ENCODE measurements around the gene RASSF8. TPM values are rescaled to one million over a fixed set of nuclear protein-coding genes. Genes with fewer than 3 reads are reported as not detected.

RASSF8 gene
- total RNA-seq, 3 donors from 2014 or later (not counting 1 experiment from before 2014, with no cell fraction given), result 0.35 to 1.3 (median 1.2) TPM

- Histone ChIP-seq H3K27ac (ENCODE audit: low read length) (no peak overlapping the region), H3K36me3 (ENCODE audit: control insufficient read depth, insufficient read depth, low read length) (no peaks in the 10 kb centered on the region), H3K4me1 (ENCODE audit: control insufficient read depth, insufficient read depth, low read length) (peaks cover 12% of the 10 kb centered on the region), H3K4me3 (ENCODE audit: low read length) (peak overlapping the region; percentile 11), H3K9me3 (ENCODE audit: control insufficient read depth, insufficient read depth, low read length) (no peaks in the 10 kb centered on the region), H3K27me3 (ENCODE audit: control insufficient read depth, insufficient read depth, low read length) (peaks cover 9% of the 10 kb centered on the region)
- H3K27ac Mint-ChIP-seq, result no peak overlapping the region
- no peaks in the 10 kb centered on the region for H3K36me3 Mint-ChIP-seq
- H3K4me1 Mint-ChIP-seq, result peaks cover 13% of the 10 kb centered on the region in 2 donors
- no peak for TF ChIP-seq CTCF (IDR thresholded peaks at IDR 0.05)
- under 1% methylated on average over 35 of the region's 38 CpGs for WGBS (ENCODE audit: insufficient coverage)
- DNase-seq, result no peak
- peaks cover 42 to 58% of the 10 kb centered on the region in 2 donors for H3K27me3 Mint-ChIP-seq (ENCODE audit: low read depth in 2 of 2)
- H3K4me3 Mint-ChIP-seq, result peak overlapping the region; percentile 70
- ATAC-seq, result peak in 1 of 3 donors; percentile 22
- intact Hi-C loops (cut with micrococcal nuclease), result no loop called here
- no peaks in the 10 kb centered on the region for H3K9me3 Mint-ChIP-seq
Observed at GRCh38 chr12:25957793-25958427, 572 bp upstream of the RASSF8 start.

GRCh38 chr12:25959071-25959961, 834 bp downstream of the RASSF8 start:
- ATAC-seq, result peak; percentile 11 to 19 (median 16)
- Histone ChIP-seq H3K27me3 (ENCODE audit: control insufficient read depth, insufficient read depth, low read length) (peaks cover 9% of the 10 kb centered on the region), H3K4me3 (ENCODE audit: low read length) (peak overlapping the region; percentile 40), H3K27ac (ENCODE audit: low read length) (no peak overlapping the region), H3K4me1 (ENCODE audit: control insufficient read depth, insufficient read depth, low read length) (peaks cover 12% of the 10 kb centered on the region), H3K36me3 (ENCODE audit: control insufficient read depth, insufficient read depth, low read length) (no peaks in the 10 kb centered on the region), H3K9me3 (ENCODE audit: control insufficient read depth, insufficient read depth, low read length) (no peaks in the 10 kb centered on the region)
- Mint-ChIP-seq H3K27me3 (ENCODE audit: low read depth in 2 of 2) (peaks cover 42 to 65% of the 10 kb centered on the region in 2 donors), H3K4me3 (peak overlapping the region; percentile 88), H3K36me3 (no peaks in the 10 kb centered on the region), H3K27ac (no peak overlapping the region), H3K9me3 (no peaks in the 10 kb centered on the region), H3K4me1 (peaks cover 13% of the 10 kb centered on the region in 2 donors)
- under 1% methylated on average over 51 of the region's 57 CpGs for WGBS (ENCODE audit: insufficient coverage)
- no peak for DNase-seq
- intact Hi-C loops (cut with micrococcal nuclease), result no loop called here
- no peak for TF ChIP-seq CTCF (IDR thresholded peaks at IDR 0.05)

- Mint-ChIP-seq H3K27ac (no peak overlapping the region), H3K4me1 (peaks cover 13% of the 10 kb centered on the region in 2 donors), H3K36me3 (no peaks in the 10 kb centered on the region), H3K9me3 (no peaks in the 10 kb centered on the region), H3K27me3 (ENCODE audit: low read depth in 2 of 2) (peaks cover 42 to 61% of the 10 kb centered on the region in 2 donors), H3K4me3 (peak overlapping the region; percentile 88)
- DNase-seq (no peak), ATAC-seq (no peak)
- 3% methylated on average over 4 of the region's 5 CpGs for WGBS (ENCODE audit: insufficient coverage)
- Histone ChIP-seq H3K4me3 (ENCODE audit: low read length) (no peak overlapping the region), H3K9me3 (ENCODE audit: control insufficient read depth, insufficient read depth, low read length) (no peaks in the 10 kb centered on the region), H3K27me3 (ENCODE audit: control insufficient read depth, insufficient read depth, low read length) (peaks cover 9% of the 10 kb centered on the region), H3K4me1 (ENCODE audit: control insufficient read depth, insufficient read depth, low read length) (peaks cover 12% of the 10 kb centered on the region), H3K36me3 (ENCODE audit: control insufficient read depth, insufficient read depth, low read length) (no peaks in the 10 kb centered on the region), H3K27ac (ENCODE audit: low read length) (no peak overlapping the region)
- no peak for TF ChIP-seq CTCF (IDR thresholded peaks at IDR 0.05)
- intact Hi-C loops (cut with micrococcal nuclease), result no loop called here
Observed at GRCh38 chr12:25960143-25960542, 1.7 kb downstream of the RASSF8 start.

All from natural killer cell (primary cell).